HG02763 (cell line): Measurements from ENCODE around the gene NOL8.

ENCODE experiments used
- ATAC-seq: cut with Tn5 transposase; IDR thresholded peaks from one replicate; pipeline ENCODE4 v1.9.1; 2021; ENCODE audit warnings: mild to moderate bottlenecking, moderate library complexity; ENCODE audit not compliant: unreplicated experiment

The NOL8 gene

GRCh38 chr9:92325269-92325990, at the start of gene NOL8, which contains the start of gene CENPP:
Gene NOL8 (minus strand): TSS chr9:92325350. CDS start chr9:92324161, 1,189 bp downstream.
Gene CENPP (plus strand): TSS chr9:92325953.
- peak; percentile 93 for ATAC-seq

GRCh38 chr9:92373167-92373566, 48.0 kb upstream of the NOL8 start:
- no peak for ATAC-seq

- ATAC-seq: no peak
Measured at GRCh38 chr9:92369075-92369474, 43.9 kb upstream of the NOL8 start.

- no peak for ATAC-seq
Measured at GRCh38 chr9:92360083-92360482, 34.9 kb upstream of the NOL8 start.

GRCh38 chr9:92359394-92359995, 34.3 kb upstream of the NOL8 start:
- ATAC-seq: no peak

GRCh38 chr9:92353051-92353450, 27.9 kb upstream of the NOL8 start:
- no peak for ATAC-seq

- ATAC-seq: no peak
Measured at GRCh38 chr9:92350740-92351133, 25.6 kb upstream of the NOL8 start.

GRCh38 chr9:92349771-92350739, 24.9 kb upstream of the NOL8 start:
- ATAC-seq: no peak

GRCh38 chr9:92345582-92345981, 20.4 kb upstream of the NOL8 start:
- ATAC-seq: no peak

GRCh38 chr9:92342825-92343488, 17.8 kb upstream of the NOL8 start:
- no peak for ATAC-seq

GRCh38 chr9:92341578-92341977, 16.4 kb upstream of the NOL8 start:
- ATAC-seq: no peak

- ATAC-seq: no peak
Measured at GRCh38 chr9:92333282-92333634, 8.1 kb upstream of the NOL8 start.

- ATAC-seq: no peak
Measured at GRCh38 chr9:92332577-92333281, 7.6 kb upstream of the NOL8 start.

GRCh38 chr9:92328225-92328624, 3.1 kb upstream of the NOL8 start:
- ATAC-seq: no peak

GRCh38 chr9:92327283-92327850, 2.2 kb upstream of the NOL8 start:
- no peak for ATAC-seq

- ATAC-seq: peak; percentile 4
Measured at GRCh38 chr9:92325991-92326500, 896 bp upstream of the NOL8 start.

GRCh38 chr9:92324889-92325268, 271 bp downstream of the NOL8 start:
- no peak for ATAC-seq

GRCh38 chr9:92324431-92324830, 719 bp downstream of the NOL8 start:
- ATAC-seq: no peak

- no peak for ATAC-seq
Measured at GRCh38 chr9:92315456-92315855, 9.7 kb downstream of the NOL8 start.

- ATAC-seq: no peak
Measured at GRCh38 chr9:92313624-92314012, 11.5 kb downstream of the NOL8 start.
